ENCODE data around the gene GPRC5D. TPM values are rescaled to one million over a fixed set of nuclear protein-coding genes. Genes with fewer than 3 reads are reported as not detected.

The GPRC5D gene
- total RNA-seq, 1 donor from 2014 or later = not detected

DNA sequence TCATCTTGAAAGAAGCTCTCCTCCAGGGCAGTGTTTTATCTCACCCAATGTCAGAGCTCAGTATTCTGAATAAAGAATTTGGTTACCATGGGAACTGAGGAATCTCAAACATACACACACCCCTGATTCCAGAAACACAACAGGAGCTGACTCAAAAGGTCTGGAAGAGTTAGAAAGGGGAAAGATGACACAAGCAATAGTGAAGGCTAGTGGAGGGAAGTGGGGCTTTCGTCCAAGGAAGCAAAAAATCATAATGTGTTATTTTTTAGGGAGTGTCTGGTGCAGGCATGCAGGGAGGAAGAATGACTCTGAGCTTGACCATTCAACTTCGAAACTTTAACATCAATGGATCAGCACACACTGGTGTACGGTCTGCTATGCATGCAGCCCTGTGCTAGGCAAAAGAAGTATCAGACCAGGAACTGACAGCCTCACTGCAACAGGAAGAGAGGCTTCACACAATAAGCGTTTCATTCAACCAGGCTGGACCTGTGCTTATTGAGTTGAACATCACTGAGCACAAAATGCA is 27.8 kb upstream of the GPRC5D start:
- H3K9me3 Mint-ChIP-seq = no peaks in the 10 kb centered on the region
- no peaks in the 10 kb centered on the region for H3K27me3 Mint-ChIP-seq
- TF ChIP-seq, protein P1, sequence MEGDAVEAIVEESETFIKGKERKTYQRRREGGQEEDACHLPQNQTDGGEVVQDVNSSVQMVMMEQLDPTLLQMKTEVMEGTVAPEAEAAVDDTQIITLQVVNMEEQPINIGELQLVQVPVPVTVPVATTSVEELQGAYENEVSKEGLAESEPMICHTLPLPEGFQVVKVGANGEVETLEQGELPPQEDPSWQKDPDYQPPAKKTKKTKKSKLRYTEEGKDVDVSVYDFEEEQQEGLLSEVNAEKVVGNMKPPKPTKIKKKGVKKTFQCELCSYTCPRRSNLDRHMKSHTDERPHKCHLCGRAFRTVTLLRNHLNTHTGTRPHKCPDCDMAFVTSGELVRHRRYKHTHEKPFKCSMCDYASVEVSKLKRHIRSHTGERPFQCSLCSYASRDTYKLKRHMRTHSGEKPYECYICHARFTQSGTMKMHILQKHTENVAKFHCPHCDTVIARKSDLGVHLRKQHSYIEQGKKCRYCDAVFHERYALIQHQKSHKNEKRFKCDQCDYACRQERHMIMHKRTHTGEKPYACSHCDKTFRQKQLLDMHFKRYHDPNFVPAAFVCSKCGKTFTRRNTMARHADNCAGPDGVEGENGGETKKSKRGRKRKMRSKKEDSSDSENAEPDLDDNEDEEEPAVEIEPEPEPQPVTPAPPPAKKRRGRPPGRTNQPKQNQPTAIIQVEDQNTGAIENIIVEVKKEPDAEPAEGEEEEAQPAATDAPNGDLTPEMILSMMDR (conservative IDR thresholded peaks at IDR 0.05) = no peak
- DNase-seq (ENCODE audit: extremely low spot score, unreplicated experiment) = no peak
- H3K4me3 Mint-ChIP-seq = no peak overlapping the region
- H3K4me1 Mint-ChIP-seq (ENCODE audit: unreplicated experiment) = no peaks in the 10 kb centered on the region
- peaks cover 40% of the 10 kb centered on the region for H3K36me3 Mint-ChIP-seq
- H3K27ac Mint-ChIP-seq = no peak overlapping the region

DNA sequence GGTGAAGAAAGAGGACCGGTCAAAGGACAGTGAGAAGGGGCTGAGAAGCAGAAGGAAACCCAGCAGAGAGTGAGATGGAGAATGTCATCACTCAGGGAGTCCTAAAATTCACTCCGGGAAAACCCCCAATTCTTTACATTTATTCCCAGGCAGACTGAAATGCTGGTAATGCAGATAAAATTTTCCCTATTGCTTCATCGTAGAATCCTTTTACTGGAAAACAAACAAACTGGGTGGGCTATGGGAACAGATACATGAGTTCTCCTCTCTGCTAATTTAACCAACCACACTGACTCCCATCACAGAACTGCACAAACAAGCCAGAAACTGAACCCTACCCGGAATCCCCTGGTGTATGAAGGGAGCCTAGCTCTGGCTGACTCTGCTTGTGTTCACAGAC is 27.2 kb upstream of the GPRC5D start:
- Mint-ChIP-seq H3K27ac (no peak overlapping the region), H3K4me3 (no peak overlapping the region), H3K9me3 (peaks cover 5% of the 10 kb centered on the region), H3K27me3 (no peaks in the 10 kb centered on the region), H3K4me1 (ENCODE audit: unreplicated experiment) (no peaks in the 10 kb centered on the region), H3K36me3 (peaks cover 42% of the 10 kb centered on the region)
- TF ChIP-seq, protein P1 (conservative IDR thresholded peaks at IDR 0.05) = no peak
- DNase-seq (ENCODE audit: extremely low spot score, unreplicated experiment) = no peak

DNA sequence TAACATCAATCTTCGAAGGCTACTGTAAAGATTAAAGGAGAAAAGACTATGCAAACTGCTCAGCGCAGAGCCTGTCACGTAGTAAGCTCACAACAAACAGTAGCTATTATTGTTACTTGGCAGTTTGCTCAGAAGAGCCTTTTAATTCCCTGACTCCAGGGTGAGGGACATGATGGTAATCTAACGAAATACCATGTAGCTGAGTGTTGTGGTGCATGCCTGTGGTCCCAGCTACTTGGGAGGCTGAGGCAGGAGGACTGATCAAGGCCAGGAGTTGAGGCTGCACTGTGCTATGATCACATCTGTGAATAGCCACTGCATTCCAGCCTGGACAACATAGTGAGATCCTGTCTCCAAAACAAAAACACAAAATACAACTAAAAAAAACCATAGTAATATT is 25.3 kb upstream of the GPRC5D start:
- Mint-ChIP-seq H3K4me3 (no peak overlapping the region), H3K36me3 (peaks cover 51% of the 10 kb centered on the region), H3K27ac (no peak overlapping the region), H3K4me1 (ENCODE audit: unreplicated experiment) (no peaks in the 10 kb centered on the region), H3K9me3 (peaks cover 5% of the 10 kb centered on the region), H3K27me3 (no peaks in the 10 kb centered on the region)
- no peak for DNase-seq (ENCODE audit: extremely low spot score, unreplicated experiment)
- TF ChIP-seq, protein P1 (conservative IDR thresholded peaks at IDR 0.05) = no peak

DNA sequence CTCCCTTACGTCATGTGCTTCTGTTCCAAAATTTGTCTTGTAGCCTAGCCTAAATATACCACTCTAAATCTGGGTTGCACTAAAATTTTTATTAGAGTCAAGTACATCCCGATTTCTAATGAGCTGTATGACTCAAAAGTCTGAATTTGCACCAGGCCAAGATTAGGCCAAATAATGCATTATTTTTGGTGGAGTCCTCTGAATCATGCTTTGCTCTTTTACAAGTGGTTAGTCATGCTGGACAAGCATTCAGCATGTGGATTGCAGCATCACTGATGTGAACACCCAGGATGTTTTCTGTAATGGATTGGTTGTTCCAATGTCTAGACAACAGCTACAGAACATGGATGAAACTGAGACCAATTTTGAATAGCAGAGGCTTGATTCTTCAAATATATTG is 24.4 kb upstream of the GPRC5D start:
- no peaks in the 10 kb centered on the region for H3K27me3 Mint-ChIP-seq
- DNase-seq (ENCODE audit: extremely low spot score, unreplicated experiment) = no peak
- peaks cover 60% of the 10 kb centered on the region for H3K36me3 Mint-ChIP-seq
- no peak overlapping the region for H3K4me3 Mint-ChIP-seq
- H3K9me3 Mint-ChIP-seq = peaks cover 5% of the 10 kb centered on the region
- TF ChIP-seq, protein P1 (conservative IDR thresholded peaks at IDR 0.05) = no peak
- H3K4me1 Mint-ChIP-seq (ENCODE audit: unreplicated experiment) = no peaks in the 10 kb centered on the region
- H3K27ac Mint-ChIP-seq = no peak overlapping the region

DNA sequence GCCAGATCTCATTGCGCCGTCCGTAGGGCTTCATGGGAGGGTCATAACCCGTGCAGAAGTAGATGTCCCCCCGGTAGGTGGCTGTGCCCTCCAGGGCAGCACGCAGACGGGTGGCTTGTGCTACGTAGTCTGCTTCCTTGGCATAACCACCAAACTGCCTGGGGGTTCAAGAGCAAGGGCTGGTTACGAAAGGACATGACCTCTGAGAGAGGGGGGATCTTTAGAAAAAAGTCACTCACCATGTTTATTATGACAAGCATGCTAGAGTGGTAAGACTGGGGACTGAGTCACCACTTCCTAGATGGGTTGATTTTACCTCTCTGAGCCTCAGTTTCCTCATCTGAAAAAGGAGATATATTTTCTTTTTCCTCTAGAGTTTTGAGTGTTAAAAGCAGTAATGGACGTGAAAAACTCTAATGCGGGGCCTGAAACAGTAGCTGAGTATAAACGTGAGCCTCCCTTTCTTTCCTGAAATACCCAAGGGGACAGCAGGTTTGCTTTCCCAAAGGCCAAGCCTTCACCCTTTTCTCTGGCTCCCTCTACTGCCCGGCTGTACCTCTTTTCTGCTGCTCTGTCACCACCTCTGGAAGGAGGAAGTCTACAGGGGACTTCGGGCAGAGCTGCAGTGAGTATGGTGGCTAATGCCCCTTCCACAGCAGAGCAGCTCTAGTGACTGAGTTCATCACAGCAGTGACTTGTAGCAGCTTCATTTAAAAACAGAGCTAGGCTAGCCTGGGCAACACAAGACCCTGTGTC is 23.5 kb upstream of the GPRC5D start:
- TF ChIP-seq, protein P1 (conservative IDR thresholded peaks at IDR 0.05) = no peak
- Mint-ChIP-seq H3K27me3 (no peaks in the 10 kb centered on the region), H3K9me3 (peaks cover 5% of the 10 kb centered on the region), H3K4me1 (ENCODE audit: unreplicated experiment) (no peaks in the 10 kb centered on the region), H3K27ac (no peak overlapping the region), H3K36me3 (peaks cover 67% of the 10 kb centered on the region), H3K4me3 (no peak overlapping the region)
- no peak for DNase-seq (ENCODE audit: extremely low spot score, unreplicated experiment)

All from type B pancreatic cell (in vitro differentiated cells).